Peyer's patch (tissue), 4 donors: ENCODE data around the gene OPCML. TPM values are rescaled to one million over a fixed set of nuclear protein-coding genes. Genes with fewer than 3 reads are reported as not detected.

ENCODE experiments used
- DNase-seq, 3 donors: peaks; one replicate each; pipeline ENCODE4 v3.0.0-alpha.2; 2017 to 2019
- H3K27ac ChIP-seq, 4 donors: fragments of 200-600 bp; sonication (generic); one replicate each; pipeline ENCODE4 v1.5.1; 2016 to 2019
- H3K27me3 ChIP-seq, 2 donors: fragments of 200-600 bp; sonication (generic); one replicate each; pipeline ENCODE4 v1.5.1; 2019
- H3K36me3 ChIP-seq, 3 donors: fragments of 200-600 bp; sonication (generic); one replicate each; pipeline ENCODE4 v1.5.1; 2016 to 2019
- H3K4me1 ChIP-seq, 4 donors: fragments of 200-600 bp; sonication (generic); one replicate each; pipeline ENCODE4 v1.5.1; 2016 to 2019
- H3K4me3 ChIP-seq, 4 donors: fragments of 200-600 bp; sonication (generic); 1 replicate in 3 of 4; 2 replicates in 1 of 4; pipeline ENCODE4 v1.5.1; 2016 to 2019; ENCODE audit warnings: mild to moderate bottlenecking in 1 of 4
- H3K9me3 ChIP-seq, 4 donors: fragments of 200-600 bp; sonication (generic); one replicate each; pipeline ENCODE4 v1.5.1; 2016 to 2019; ENCODE audit warnings: mild to moderate bottlenecking in 1 of 4
- POLR2A ChIP-seq, 2 donors: fragments of 450-650 bp; IDR thresholded peaks; one replicate each; pipeline ENCODE4 v1.5.1; 2017; ENCODE audit warnings: antibody characterized with exemption in 2 of 2, mild to moderate bottlenecking in 2 of 2, moderate library complexity in 2 of 2
- total RNA-seq, 4 donors: library from RNA; depleted of rRNA; stranded (reverse); fragments of >200 nt; gene quantifications; one replicate each; pipeline ENCODE4 v1.1.0, GENCODE V29; 2016
- TF ChIP-seq, protein P1 (sequence below), 6 experiments: fragments of 450-650 bp in 4 of 6; fragments of 200-600 bp in 2 of 6; sonication (generic) in 1 of 6; IDR thresholded peaks; one replicate each; pipeline ENCODE4 v1.5.1; 2017 to 2019; ENCODE audit warnings: antibody characterized with exemption in 6 of 6, mild to moderate bottlenecking in 3 of 6, moderate library complexity in 1 of 6

OPCML gene
- total RNA-seq, 4 donors from 2014 or later: not detected

DNA sequence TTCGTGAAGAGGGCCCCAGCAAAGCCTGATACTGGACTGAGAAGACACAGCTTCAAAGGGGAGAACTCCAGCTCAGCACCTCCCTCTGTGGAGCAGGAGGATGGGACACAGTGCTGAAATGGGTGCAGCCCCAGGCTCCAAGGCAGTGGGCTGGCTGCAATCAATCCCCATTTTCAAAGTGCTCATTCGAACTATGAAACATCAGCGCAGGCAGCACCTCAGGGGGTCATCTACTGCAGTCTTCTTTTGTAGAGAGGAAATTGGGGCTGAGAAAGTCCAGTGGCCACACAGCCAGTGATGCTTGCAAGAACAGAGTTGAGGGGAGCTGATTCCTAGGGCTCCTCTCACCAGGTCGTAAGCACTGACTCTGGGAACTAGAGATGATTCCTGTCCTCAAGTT lies 25.1 kb downstream of the OPCML start:
- no peak for TF ChIP-seq POLR2A (IDR thresholded peaks at IDR 0.05)
- TF ChIP-seq, protein P1, sequence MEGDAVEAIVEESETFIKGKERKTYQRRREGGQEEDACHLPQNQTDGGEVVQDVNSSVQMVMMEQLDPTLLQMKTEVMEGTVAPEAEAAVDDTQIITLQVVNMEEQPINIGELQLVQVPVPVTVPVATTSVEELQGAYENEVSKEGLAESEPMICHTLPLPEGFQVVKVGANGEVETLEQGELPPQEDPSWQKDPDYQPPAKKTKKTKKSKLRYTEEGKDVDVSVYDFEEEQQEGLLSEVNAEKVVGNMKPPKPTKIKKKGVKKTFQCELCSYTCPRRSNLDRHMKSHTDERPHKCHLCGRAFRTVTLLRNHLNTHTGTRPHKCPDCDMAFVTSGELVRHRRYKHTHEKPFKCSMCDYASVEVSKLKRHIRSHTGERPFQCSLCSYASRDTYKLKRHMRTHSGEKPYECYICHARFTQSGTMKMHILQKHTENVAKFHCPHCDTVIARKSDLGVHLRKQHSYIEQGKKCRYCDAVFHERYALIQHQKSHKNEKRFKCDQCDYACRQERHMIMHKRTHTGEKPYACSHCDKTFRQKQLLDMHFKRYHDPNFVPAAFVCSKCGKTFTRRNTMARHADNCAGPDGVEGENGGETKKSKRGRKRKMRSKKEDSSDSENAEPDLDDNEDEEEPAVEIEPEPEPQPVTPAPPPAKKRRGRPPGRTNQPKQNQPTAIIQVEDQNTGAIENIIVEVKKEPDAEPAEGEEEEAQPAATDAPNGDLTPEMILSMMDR (IDR thresholded peaks at IDR 0.05): no peak
- H3K27me3 ChIP-seq: no peaks in the 10 kb centered on the region
- no peak for DNase-seq
- H3K9me3 ChIP-seq: no peaks in the 10 kb centered on the region
- no peaks in the 10 kb centered on the region for H3K4me1 ChIP-seq
- H3K4me3 ChIP-seq: no peak overlapping the region
- no peak overlapping the region for H3K27ac ChIP-seq
- no peaks in the 10 kb centered on the region for H3K36me3 ChIP-seq

DNA sequence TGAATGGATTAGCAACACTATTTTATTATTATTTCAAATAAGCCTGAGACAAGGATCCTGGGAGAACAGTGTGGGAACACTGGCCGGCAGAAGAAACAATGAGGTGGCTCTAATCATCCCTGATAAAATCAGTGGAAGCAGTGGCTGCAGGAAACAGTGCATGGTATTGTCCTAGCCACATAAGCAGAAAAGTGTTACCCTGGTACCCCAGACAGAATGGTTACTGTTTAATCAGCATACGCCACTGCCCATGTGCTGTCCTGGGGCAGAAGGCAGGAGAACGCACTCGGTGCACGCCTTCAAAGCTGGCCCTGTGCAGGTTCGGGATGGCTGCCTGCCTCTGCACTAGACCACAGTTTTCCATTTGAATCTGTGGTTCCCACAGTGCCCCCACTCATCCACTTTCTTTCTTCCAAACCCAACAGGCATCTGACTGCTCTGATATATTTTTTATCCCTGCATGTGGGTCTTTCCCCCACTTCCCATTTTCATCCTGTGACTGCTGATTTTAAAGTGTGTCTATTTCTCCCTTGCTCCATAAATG lies 25.7 kb downstream of the OPCML start:
- TF ChIP-seq POLR2A (IDR thresholded peaks at IDR 0.05): no peak
- TF ChIP-seq, protein P1 (IDR thresholded peaks at IDR 0.05): no peak
- Histone ChIP-seq H3K27ac (no peak overlapping the region), H3K9me3 (no peaks in the 10 kb centered on the region), H3K27me3 (no peaks in the 10 kb centered on the region), H3K36me3 (no peaks in the 10 kb centered on the region), H3K4me1 (no peaks in the 10 kb centered on the region), H3K4me3 (no peak overlapping the region)
- DNase-seq: no peak

GRCh38 chr11:133506023-133506422 lies 26.3 kb downstream of the OPCML start:
- H3K4me1 ChIP-seq: no peaks in the 10 kb centered on the region
- H3K27ac ChIP-seq: no peak overlapping the region
- H3K4me3 ChIP-seq: no peak overlapping the region
- no peaks in the 10 kb centered on the region for H3K36me3 ChIP-seq
- no peaks in the 10 kb centered on the region for H3K9me3 ChIP-seq
- no peak for DNase-seq
- no peak for TF ChIP-seq POLR2A (IDR thresholded peaks at IDR 0.05)
- TF ChIP-seq, protein P1 (IDR thresholded peaks at IDR 0.05): no peak
- H3K27me3 ChIP-seq: no peaks in the 10 kb centered on the region

- Histone ChIP-seq H3K27ac (no peak overlapping the region), H3K27me3 (no peaks in the 10 kb centered on the region), H3K9me3 (no peaks in the 10 kb centered on the region), H3K4me3 (no peak overlapping the region), H3K4me1 (no peaks in the 10 kb centered on the region), H3K36me3 (no peaks in the 10 kb centered on the region)
- TF ChIP-seq, protein P1 (IDR thresholded peaks at IDR 0.05): no peak
- TF ChIP-seq POLR2A (IDR thresholded peaks at IDR 0.05): no peak
- no peak for DNase-seq
These were observed 27.4 kb downstream of the OPCML start for GRCh38 chr11:133504906-133505305.

DNA sequence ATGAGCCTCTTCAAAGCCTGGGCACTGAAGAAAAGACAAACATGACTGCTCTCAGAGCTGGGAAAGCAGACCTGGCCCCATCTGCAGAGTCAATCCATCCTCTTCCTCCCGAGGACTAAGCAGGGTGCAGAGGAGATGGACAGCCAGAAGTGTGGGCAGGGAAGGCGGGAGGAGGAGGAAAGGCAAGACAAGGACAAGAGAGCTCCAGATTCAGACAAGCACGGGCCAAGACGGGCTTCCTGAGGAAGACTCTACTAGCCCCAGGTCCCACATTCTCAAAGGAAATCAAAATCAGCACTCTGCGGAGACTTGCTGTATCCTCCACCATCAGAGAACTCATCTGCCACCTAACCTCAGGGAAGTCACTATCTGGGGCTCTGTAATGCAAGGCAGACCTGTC lies 28.5 kb downstream of the OPCML start:
- Histone ChIP-seq H3K4me1 (no peaks in the 10 kb centered on the region), H3K36me3 (no peaks in the 10 kb centered on the region), H3K27me3 (no peaks in the 10 kb centered on the region), H3K27ac (no peak overlapping the region), H3K9me3 (no peaks in the 10 kb centered on the region), H3K4me3 (no peak overlapping the region)
- no peak for TF ChIP-seq POLR2A (IDR thresholded peaks at IDR 0.05)
- TF ChIP-seq, protein P1 (IDR thresholded peaks at IDR 0.05): no peak
- DNase-seq: no peak

GRCh38 chr11:133503236-133503635 lies 29.1 kb downstream of the OPCML start:
- no peak for DNase-seq

More at GRCh38 chr11:133503236-133503635, 29.1 kb downstream of the OPCML start:
- H3K4me1 ChIP-seq: no peaks in the 10 kb centered on the region
- no peak overlapping the region for H3K4me3 ChIP-seq
- no peak overlapping the region for H3K27ac ChIP-seq
- no peaks in the 10 kb centered on the region for H3K36me3 ChIP-seq
- H3K27me3 ChIP-seq: no peaks in the 10 kb centered on the region
- no peaks in the 10 kb centered on the region for H3K9me3 ChIP-seq
- no peak for TF ChIP-seq POLR2A (IDR thresholded peaks at IDR 0.05)
- TF ChIP-seq, protein P1 (IDR thresholded peaks at IDR 0.05): no peak
